Right lobe of liver (tissue), 4 donors: Measurements from ENCODE around the gene NCOA1.

Source experiments
- CTCF ChIP-seq, 4 donors: fragments of 200-600 bp in 3 of 4; fragments of 450-650 bp in 1 of 4; IDR thresholded peaks; one replicate each; pipeline versions ENCODE4 v1.5.1 to v1.8.0; 2016 to 2022; ENCODE audit warnings: antibody characterized with exemption in 4 of 4, mild to moderate bottlenecking in 2 of 4
- POLR2A ChIP-seq: fragments of 450-650 bp; IDR thresholded peaks from one replicate; pipeline ENCODE4 v1.6.1; 2017; ENCODE audit warnings: antibody characterized with exemption, mild to moderate bottlenecking
- donor health status: DM: no; HTN: no; CAD: no.
- donor health status: DM: no; HTN: no; CAD: no.
- donor health status: DM: no; HTN: yes; CAD: no.

GRCh38 chr2:24521975-24522639, 31.1 kb downstream of the NCOA1 start:
- TF ChIP-seq CTCF (IDR thresholded peaks at IDR 0.05): no peak
- TF ChIP-seq POLR2A: no peak
